GM19025 (cell line): ENCODE measurements around the gene MAPK8IP1.

Experiments
- ATAC-seq: cut with Tn5 transposase; IDR thresholded peaks from one replicate; pipeline ENCODE4 v1.9.1; 2021; ENCODE audit warnings: mild to moderate bottlenecking, low read depth, moderate library complexity; ENCODE audit not compliant: unreplicated experiment

MAPK8IP1 gene

GRCh38 chr11:45921561-45922424 is 36.3 kb downstream of the MAPK8IP1 start:
- no peak for ATAC-seq

DNA sequence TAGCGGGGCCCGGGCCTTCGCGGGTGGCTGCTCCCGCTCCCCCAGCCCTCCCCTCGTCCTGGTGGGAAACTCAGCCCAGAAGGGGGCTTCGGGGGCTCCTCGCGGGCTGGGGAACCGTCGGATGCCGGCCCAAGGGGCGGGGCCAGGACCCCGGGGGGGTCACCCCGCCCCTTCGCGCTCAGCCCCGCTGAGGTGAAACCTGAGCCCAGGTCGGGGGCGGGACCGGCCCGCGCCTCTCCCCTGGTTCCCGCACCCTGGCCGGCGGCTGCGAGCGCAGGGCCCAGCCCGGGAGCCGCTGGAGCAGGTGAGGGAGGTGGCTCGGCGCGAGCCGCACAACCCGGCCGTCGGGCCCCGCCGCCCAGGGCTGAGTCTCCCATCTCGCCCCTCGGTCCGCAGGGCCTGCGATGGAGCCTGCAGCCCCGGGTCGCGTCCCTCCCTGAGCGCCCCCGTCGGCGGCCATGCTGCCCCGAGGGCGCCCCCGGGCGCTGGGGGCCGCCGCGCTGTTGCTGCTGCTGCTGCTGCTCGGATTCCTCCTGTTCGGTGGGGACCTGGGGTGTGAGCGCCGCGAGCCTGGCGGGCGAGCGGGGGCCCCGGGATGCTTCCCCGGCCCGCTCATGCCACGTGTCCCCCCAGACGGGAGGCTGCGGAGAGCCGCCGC is 37.1 kb downstream of the MAPK8IP1 start, which contains the start of gene LARGE2:
LARGE2 (plus strand) TSS at position 232 of the 658 bp plus-strand sequence; CDS start at position 459, 227 bp downstream.
- no peak for ATAC-seq

DNA sequence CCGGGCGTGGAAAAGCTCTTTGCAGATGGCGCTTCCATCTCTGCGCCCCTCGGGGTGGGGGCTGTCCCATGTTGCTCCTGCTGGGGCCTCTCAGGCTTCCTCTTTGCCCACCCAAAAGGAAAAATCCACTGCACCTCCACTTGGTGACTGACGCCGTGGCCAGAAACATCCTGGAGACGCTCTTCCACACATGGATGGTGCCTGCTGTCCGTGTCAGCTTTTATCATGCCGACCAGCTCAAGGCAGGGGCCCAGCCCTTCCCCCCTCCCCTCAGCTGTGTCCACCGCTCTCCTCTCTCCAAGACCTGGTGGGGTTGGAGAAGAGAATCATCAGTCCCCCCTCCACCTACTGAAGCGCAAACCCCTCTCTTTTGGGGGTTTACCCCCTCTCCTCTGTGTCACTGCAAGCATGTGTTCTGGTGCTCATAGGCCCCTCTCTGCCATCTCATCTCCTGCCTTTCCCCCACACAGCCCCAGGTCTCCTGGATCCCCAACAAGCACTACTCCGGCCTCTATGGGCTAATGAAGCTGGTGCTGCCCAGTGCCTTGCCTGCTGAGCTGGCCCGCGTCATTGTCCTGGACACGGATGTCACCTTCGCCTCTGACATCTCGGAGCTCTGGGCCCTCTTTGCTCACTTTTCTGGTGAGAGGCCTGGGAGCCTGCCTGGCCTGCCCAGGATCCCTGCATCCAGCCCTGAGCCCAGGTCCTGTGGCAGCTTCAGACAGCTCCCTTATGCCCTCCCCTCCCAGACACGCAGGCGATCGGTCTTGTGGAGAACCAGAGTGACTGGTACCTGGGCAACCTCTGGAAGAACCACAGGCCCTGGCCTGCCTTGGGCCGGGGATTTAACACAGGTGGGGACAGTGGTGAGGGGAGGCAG is 38.8 kb downstream of the MAPK8IP1 start:
- no peak for ATAC-seq

GRCh38 chr11:45924927-45925326 is 39.5 kb downstream of the MAPK8IP1 start:
- ATAC-seq, result no peak

DNA sequence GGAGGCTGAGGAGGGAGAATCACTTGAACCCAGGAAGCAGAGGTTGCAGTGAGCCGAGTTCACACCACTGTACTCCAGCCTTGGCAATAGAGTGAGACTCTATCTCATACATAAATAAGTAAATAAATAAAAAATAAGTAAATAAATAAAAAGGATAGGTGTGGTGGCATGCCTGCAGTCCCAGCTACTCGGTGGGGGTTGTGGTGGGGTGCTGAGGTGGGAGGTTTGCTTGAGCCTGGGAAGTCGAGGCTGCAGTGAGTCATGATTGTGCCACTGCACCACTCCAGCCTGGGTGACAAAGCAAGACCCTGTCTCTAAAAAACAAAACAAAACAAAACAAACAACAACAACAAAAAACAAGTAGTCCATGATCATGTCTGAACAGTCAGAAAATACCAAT is 40.1 kb downstream of the MAPK8IP1 start:
- ATAC-seq, result no peak

- no peak for ATAC-seq
Observed at GRCh38 chr11:45926001-45926401, 40.5 kb downstream of the MAPK8IP1 start.

- ATAC-seq, result no peak
Observed at GRCh38 chr11:45926536-45927331, 41.3 kb downstream of the MAPK8IP1 start.

GRCh38 chr11:45927332-45927683 is 41.9 kb downstream of the MAPK8IP1 start:
- ATAC-seq, result no peak

- no peak for ATAC-seq
Observed at GRCh38 chr11:45927684-45928413, 42.4 kb downstream of the MAPK8IP1 start.

DNA sequence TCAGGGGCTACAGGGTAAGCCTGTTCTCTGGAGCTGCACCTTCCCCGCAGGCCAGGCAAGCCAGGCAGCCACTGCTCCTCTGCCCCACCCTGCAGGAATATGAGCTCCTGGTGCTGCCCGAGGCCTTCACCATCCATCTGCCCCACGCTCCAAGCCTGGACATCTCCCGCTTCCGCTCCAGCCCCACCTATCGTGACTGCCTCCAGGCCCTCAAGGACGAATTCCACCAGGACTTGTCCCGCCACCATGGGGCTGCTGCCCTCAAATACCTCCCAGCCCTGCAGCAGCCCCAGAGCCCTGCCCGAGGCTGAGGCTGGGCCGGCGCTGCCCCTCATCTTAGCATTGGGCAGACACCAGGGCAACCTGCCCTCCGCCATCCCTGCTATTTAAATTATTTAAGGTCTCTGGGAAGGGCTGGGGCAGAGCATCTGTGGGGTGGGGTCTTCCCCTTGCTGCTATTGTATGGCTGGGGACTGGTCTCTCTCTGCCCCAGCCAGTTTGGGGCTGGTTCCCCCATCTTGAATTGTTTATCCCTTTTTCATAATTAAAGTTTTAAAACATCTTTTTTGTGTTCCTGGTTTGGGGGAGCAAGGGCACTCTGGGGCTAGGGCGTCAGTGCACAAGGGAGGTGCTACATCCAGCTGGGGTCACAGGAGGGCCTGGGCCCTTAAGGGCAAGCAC is 43.2 kb downstream of the MAPK8IP1 start:
- ATAC-seq, result no peak

DNA sequence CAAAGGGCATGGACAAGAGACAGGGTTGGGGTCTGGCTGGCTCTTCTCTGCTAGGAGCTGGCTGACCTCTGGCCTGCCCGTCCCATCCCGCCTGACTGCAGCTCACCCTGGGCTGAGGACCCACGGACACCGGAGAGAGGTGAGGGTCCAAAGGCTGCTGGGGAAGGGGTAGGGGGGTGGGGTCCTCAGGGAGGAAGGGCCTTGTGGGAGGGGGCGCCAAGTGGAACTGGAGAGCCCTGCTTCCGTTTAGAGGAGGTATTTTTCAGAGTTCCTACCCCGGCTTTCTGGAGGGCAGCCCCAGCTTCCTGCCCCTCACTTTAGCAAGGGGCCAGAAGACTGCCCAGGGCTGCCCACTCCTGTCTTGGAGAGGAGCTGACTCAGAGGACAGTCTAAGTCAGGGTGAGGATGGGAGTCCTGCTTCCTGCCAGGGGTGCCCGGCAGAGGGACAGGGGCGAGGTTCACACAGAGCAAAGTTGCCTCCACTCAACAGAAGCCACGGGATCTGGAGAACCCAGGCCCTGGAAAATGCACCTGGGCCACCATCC is 44.1 kb downstream of the MAPK8IP1 start:
- ATAC-seq, result peak; percentile 1

- peak; percentile 96 for ATAC-seq
Observed at GRCh38 chr11:45930031-45930794, 44.8 kb downstream of the MAPK8IP1 start.

- no peak for ATAC-seq
Observed at GRCh38 chr11:45930951-45931570, 45.6 kb downstream of the MAPK8IP1 start.

DNA sequence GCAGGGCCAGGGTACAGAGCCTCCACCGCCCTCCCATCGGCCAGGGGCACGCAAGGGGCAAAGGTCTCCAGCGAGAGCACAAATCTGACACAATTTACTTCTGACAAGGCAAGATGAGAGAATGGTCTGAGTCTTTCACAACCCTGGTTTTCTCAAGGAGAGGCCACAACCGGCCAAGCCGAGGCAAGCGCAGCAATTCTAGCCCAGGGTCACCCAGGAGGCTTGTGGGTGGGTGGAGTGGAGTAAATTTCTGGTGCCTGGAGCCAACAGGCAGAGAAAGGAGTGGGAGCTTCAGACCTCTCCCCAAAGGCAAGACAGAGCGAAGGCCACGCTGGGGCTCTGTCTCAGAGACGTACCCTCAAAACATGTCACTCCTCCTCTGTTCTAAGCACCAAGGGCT is 46.3 kb downstream of the MAPK8IP1 start:
- no peak for ATAC-seq

DNA sequence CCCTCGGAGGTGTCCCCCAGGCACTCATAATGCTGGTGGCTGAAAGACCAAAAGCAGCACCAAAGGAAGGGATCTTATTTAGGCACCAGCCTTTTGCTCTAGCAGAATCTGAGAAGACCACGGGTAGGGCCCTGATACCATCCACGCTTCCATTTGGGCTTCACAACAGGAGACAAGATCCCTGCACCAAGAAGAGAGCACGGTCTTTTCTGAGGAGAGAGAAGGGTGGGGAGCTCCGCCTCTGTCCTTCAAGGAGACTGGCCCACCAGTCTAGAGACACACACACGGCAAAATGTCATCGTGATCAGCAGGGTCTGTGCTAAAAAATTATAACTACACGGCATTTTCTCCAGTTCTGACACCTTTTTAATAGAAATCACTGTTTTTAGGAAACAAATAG is 46.8 kb downstream of the MAPK8IP1 start:
- no peak for ATAC-seq

DNA sequence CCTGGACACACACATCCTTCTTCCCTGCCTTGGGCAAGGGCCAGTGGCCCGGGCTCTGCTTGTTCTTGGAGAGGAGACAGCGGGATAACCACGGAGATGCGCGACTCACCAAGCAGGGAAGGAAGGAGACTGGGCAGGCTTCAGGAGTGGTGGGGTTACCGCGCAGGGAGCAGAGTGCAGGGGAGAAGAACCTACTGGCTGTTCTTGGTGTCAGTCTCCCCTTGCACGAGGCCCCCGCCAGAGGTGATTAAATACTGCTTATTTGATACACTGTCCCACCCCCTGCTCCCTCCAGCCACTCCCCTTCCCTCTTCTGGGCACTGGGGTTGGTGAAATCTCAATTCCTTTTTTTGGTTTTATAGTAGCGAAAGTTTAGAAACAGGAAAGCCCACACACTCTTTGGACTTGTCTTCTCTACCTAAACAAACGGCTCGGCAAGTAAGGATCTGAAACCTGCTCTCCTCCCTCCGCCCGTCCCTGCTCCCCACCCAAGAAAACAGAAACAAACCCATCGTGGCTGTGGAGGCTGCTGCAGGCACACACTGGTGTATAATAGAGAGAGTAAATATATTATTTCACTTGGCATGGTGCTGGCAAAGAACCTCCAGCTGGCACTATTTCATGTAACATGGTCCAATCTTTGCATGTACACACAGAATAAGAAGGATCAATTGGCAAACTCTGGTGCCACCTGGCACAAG is 47.8 kb downstream of the MAPK8IP1 start:
- ATAC-seq, result no peak
